Panc1 (cell line): ENCODE results near the gene ETF1. TPM values are rescaled to one million over a fixed set of nuclear protein-coding genes. Genes with fewer than 3 reads are reported as not detected.

Experiments
- ATAC-seq: fragments of 200-7000 bp; cut with Tn5 transposase; 2 replicates; pipeline ENCODE4 v1.9.1; 2020; ENCODE audit warnings: mild to moderate bottlenecking, moderate library complexity
- BruUV-seq: library from RNA; stranded (reverse); fragments of 400-500 nt; replicated peaks from 2 replicates; lab custom pipeline; 2021; lab: Mats Ljungman, UMichigan
- CTCF ChIA-PET: fragments of 300-600 bp; sonication (Branson Sonifier 250); formaldehyde crosslinking; loops from one replicate; lab custom pipeline; 2022; ENCODE audit warnings: antibody characterized with exemption; lab: Charles Lee
- POLR2A ChIA-PET: fragments of 300-600 bp; sonication (Branson Sonifier 250); formaldehyde crosslinking; loops from one replicate; lab custom pipeline; 2022; ENCODE audit warnings: antibody characterized with exemption; lab: Charles Lee
- DNase-seq: peaks from one replicate; pipeline ENCODE4 v3.0.0-alpha.2; 2010; ENCODE audit warnings: low read depth, low spot score
- H3K27ac ChIP-seq: 2 replicates; pipeline ENCODE4 v1.5.1; 2011; ENCODE audit warnings: mild to moderate bottlenecking, low read length, inconsistent platforms
- H3K27me3 ChIP-seq: fragments of 200-500 bp; sonication (Bioruptor generic); 2 replicates; pipeline ENCODE4 v1.6.0; 2014; ENCODE audit warnings: low read length, inconsistent platforms; ENCODE audit not compliant: control insufficient read depth, insufficient read depth
- H3K36me3 ChIP-seq: fragments of 200-500 bp; sonication (Bioruptor generic); 2 replicates; pipeline ENCODE4 v1.5.1; 2014; ENCODE audit warnings: inconsistent platforms, mild to moderate bottlenecking, low read length, moderate library complexity; ENCODE audit not compliant: control insufficient read depth, insufficient read depth
- H3K4me1 ChIP-seq: 2 replicates; pipeline ENCODE4 v1.5.1; 2011; ENCODE audit warnings: inconsistent platforms, mild to moderate bottlenecking, low read length, moderate library complexity; ENCODE audit not compliant: control insufficient read depth, insufficient read depth
- H3K4me3 ChIP-seq, 2 experiments: 2 replicates each; pipeline ENCODE4 v1.5.1; 2011 to 2012; ENCODE audit warnings: low read depth in 2 of 2, low read length in 2 of 2, mild to moderate bottlenecking in 2 of 2, inconsistent platforms in 1 of 2, moderate library complexity in 1 of 2
- H3K9me3 ChIP-seq: fragments of 200-500 bp; sonication (Bioruptor generic); 2 replicates; pipeline ENCODE4 v1.5.1; 2014; ENCODE audit warnings: low read depth, mild to moderate bottlenecking, inconsistent platforms, low read length, moderate library complexity; ENCODE audit not compliant: control insufficient read depth, insufficient read depth
- CTCF ChIP-seq: fragments of 450-650 bp; IDR thresholded peaks from 2 replicates; pipeline ENCODE4 v1.5.1; 2017; ENCODE audit warnings: mild to moderate bottlenecking
- POLR2AphosphoS5 ChIP-seq: IDR thresholded peaks from 2 replicates; pipeline ENCODE4 v1.6.1; 2012; ENCODE audit warnings: mild to moderate bottlenecking, low read depth, low read length, moderate library complexity
- REST ChIP-seq, 2 experiments: IDR thresholded peaks; 2 replicates each; pipeline ENCODE4 v1.6.1; 2011 to 2012; ENCODE audit warnings: low read depth in 2 of 2, control low read depth in 1 of 2, low read length in 1 of 2, mild to moderate bottlenecking in 1 of 2, moderate library complexity in 1 of 2; ENCODE audit not compliant: insufficient read depth in 1 of 2
- SIN3A ChIP-seq: IDR thresholded peaks from 2 replicates; pipeline ENCODE4 v1.6.1; 2012; ENCODE audit warnings: low read depth, mild to moderate bottlenecking, low read length, moderate library complexity, borderline replicate concordance; ENCODE audit not compliant: insufficient read depth
- TCF7L2 ChIP-seq: IDR thresholded peaks from 2 replicates; pipeline ENCODE4 v1.6.1; 2011; ENCODE audit warnings: mild to moderate bottlenecking, low read depth, low read length, inconsistent platforms
- in situ Hi-C: cut with HindIII; loops from 2 replicates; pipeline ENCODE4 v1.10.0; 2016; ENCODE audit warnings: low sequenced_read_pairs, low pct_unique_long_range_greater_than_20kb
- intact Hi-C: fragments of 100-400 bp; cut with micrococcal nuclease; formaldehyde crosslinking; loops from one replicate; pipeline ENCODE4 v1.10.0; 2022; ENCODE audit not compliant: unreplicated experiment
- total RNA-seq: library from RNA; stranded (reverse); gene quantifications from one replicate; pipeline ENCODE4 v1.2.1, GENCODE V29; 2021; ENCODE audit not compliant: unreplicated experiment

ETF1 gene
- total RNA-seq, 1 experiment from 2014 or later, result 168 TPM

DNA sequence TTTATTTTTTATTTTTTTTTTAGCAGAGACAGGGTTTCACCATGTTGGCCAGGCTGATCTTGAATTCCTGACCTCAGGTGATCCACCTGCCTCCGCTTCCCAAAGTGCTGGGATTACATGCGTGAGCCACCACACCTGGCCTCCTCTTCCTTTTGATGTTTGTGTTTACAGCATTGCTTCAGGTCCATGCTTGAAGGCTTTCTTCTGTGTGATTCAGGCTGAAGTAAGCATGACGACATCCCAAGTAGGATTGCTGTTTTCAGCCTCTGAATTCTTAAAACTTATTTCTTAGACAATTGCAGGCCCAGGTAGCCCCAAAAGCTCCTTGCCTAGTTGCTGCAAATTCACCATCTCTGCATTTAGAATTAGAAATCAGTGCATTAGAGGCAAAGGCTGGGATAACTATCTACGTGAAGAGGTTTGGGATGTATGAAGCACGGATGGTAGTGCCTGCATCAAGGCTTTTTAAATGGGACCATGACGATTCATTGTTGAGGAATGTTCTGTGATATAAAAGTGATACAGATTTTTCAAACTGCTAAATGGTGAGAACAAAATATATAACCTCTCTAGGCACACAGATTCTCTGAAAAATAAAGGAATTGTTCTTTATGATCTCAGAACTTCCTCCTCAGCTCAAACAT, 3.0 kb upstream of the ETF1 start:
- no TSS peak for BruUV-seq
- H3K27me3 ChIP-seq, result no peaks in the 10 kb centered on the region
- peaks cover 16% of the 10 kb centered on the region for H3K36me3 ChIP-seq
- ATAC-seq, result no peak
- ChIA-PET CTCF (no interaction called here), POLR2A (interaction anchor here (0.6 kb wide), 1 partner anchor 16 kb away, joined by 3 read pairs; no protein-coding TSS in a partner anchor)
- TF ChIP-seq TCF7L2 (no peak), REST (IDR thresholded peaks at IDR 0.05; ENCODE audit: insufficient read depth in 1 of 2, low read depth in 2 of 2, low read length in 1 of 2) (no peak), CTCF (no peak)
- in situ Hi-C loops, result no loop called here
- no peak overlapping the region for H3K27ac ChIP-seq
- intact Hi-C loops, result no loop called here
- H3K4me3 ChIP-seq, result no peak overlapping the region
- H3K9me3 ChIP-seq, result no peaks in the 10 kb centered on the region
- DNase-seq, result no peak
- peaks cover 14% of the 10 kb centered on the region for H3K4me1 ChIP-seq

GRCh38 chr5:138544181-138545134, 1.4 kb upstream of the ETF1 start:
- intact Hi-C loops, result no loop called here
- CTCF ChIA-PET, result no interaction called here
- ATAC-seq, result no peak
- TF ChIP-seq REST (IDR thresholded peaks at IDR 0.05; ENCODE audit: insufficient read depth in 1 of 2, low read depth in 2 of 2, low read length in 1 of 2) (no peak), POLR2AphosphoS5 (no peak), TCF7L2 (no peak), SIN3A (no peak), CTCF (no peak)
- Histone ChIP-seq H3K27ac (peak overlapping the region; percentile 95), H3K4me3 (peak overlapping the region; percentile 90 to 95), H3K9me3 (no peaks in the 10 kb centered on the region), H3K27me3 (no peaks in the 10 kb centered on the region), H3K36me3 (peaks cover 31% of the 10 kb centered on the region), H3K4me1 (peaks cover 29% of the 10 kb centered on the region)
- no peak for DNase-seq
- POLR2A ChIA-PET, result interaction anchor here (0.5 to 1.5 kb wide), 5 partner anchors 7 to 1781 kb away, joined by 3 to 11 read pairs (median 4); no protein-coding TSS in a partner anchor
- BruUV-seq, result no TSS peak
- in situ Hi-C loops, result no loop called here
